Epithelial cell of esophagus (primary cell): ENCODE measurements around the gene VPS4A.

Experiments
- DNase-seq: peaks from one replicate; pipeline ENCODE4 v3.0.0; 2010; ENCODE audit warnings: low read depth
- H3K4me3 ChIP-seq: 2 replicates; pipeline ENCODE4 v1.5.1; 2011; ENCODE audit warnings: mild to moderate bottlenecking, low read length, control low read depth
- CTCF ChIP-seq: IDR thresholded peaks from 2 replicates; pipeline ENCODE4 v1.5.1; 2011; ENCODE audit warnings: low read depth, mild to moderate bottlenecking, low read length, control low read depth, inconsistent platforms; ENCODE audit not compliant: insufficient read depth; ENCODE audit errors: missing control alignments

Gene VPS4A

GRCh38 chr16:69339289-69340094 lies 28.3 kb downstream of the VPS4A start, which contains the start of the genes COG8 and NIP7:
Gene COG8, minus strand, starts transcription at chr16:69339564. Its CDS starts 12 bp downstream, at chr16:69339552.
Gene NIP7, plus strand, starts transcription at chr16:69339772. Its CDS starts 58 bp downstream, at chr16:69339830.
- DNase-seq: peak; percentile 99
- peak; percentile 85 for TF ChIP-seq CTCF

GRCh38 chr16:69340095-69340644 lies 29.0 kb downstream of the VPS4A start:
- peak; percentile 14 for DNase-seq
- no peak for TF ChIP-seq CTCF
- H3K4me3 ChIP-seq: peak overlapping the region; percentile 93

More at GRCh38 chr16:69339289-69340094, 28.3 kb downstream of the VPS4A start, which contains the start of the genes COG8 and NIP7:
- peak within 1 kb of the TSS; percentile 93 for H3K4me3 ChIP-seq

- no peak overlapping the region for H3K4me3 ChIP-seq
- TF ChIP-seq CTCF: no peak
These were observed 33.0 kb downstream of the VPS4A start for GRCh38 chr16:69344171-69344570.

GRCh38 chr16:69345923-69346322 lies 34.8 kb downstream of the VPS4A start:
- H3K4me3 ChIP-seq: no peak overlapping the region
- DNase-seq: no peak
- TF ChIP-seq CTCF: no peak

More at GRCh38 chr16:69344171-69344570, 33.0 kb downstream of the VPS4A start:
- DNase-seq: no peak

DNA sequence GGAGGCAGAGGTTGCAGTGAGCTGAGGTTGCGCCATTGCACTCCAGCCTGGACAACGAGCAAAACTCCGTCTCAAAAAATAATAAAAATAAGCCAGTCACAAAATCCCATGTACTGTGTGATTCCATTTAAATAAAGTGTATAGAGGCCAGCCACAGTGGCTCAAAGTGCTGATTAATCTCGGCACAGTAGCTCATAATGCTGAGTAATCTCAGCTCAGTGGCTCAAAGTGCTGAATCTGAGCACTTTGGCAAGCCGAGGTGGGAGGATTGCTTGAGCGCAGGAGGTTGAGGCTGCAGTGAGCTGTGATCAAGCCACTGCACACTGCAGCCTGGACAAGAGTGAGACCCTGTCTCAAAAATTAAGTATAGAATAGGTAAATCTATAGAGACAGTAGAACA lies 35.5 kb downstream of the VPS4A start:
- H3K4me3 ChIP-seq: no peak overlapping the region
- no peak for DNase-seq
- no peak for TF ChIP-seq CTCF

DNA sequence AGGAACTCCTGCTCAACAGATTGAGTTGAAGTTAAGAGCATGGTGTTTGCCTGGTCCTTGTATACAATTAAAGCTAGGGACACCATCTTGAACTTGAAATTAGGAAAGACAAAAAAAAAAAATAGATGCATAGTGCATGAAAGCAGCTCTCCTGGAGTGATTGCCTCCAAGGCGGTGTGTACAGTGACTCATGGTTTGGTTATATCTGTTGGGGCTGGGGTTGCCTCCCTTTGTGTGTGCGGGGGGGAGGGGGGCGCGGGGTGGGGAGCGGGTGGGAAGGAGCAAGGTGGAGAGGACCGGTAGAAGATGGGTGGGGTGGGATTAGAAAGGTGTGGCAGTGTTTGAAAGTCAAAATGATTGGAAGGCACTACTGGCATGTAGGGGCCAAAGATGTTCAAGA lies 37.1 kb downstream of the VPS4A start:
- peak; percentile 14 for DNase-seq
- TF ChIP-seq CTCF: no peak
- no peak overlapping the region for H3K4me3 ChIP-seq
